Sigmoid colon (tissue), 7 donors: Measurements from ENCODE around the gene KERA. TPM values are rescaled to one million over a fixed set of nuclear protein-coding genes. Genes with fewer than 3 reads are reported as not detected.

Experiments used
- DNase-seq: peaks from one replicate; pipeline ENCODE4 v3.0.0-alpha.2; 2019
- H3K27ac ChIP-seq, 4 donors: fragments of 200-600 bp; sonication (generic); one replicate each; pipeline ENCODE4 v1.5.1; 2016 to 2019; ENCODE audit warnings: mild to moderate bottlenecking in 1 of 4
- H3K27me3 ChIP-seq, 3 donors: fragments of 200-600 bp; sonication (generic); one replicate each; pipeline ENCODE4 v1.5.1; 2019; ENCODE audit warnings: mild to moderate bottlenecking in 1 of 3
- H3K36me3 ChIP-seq, 4 donors: fragments of 200-600 bp; sonication (generic); one replicate each; pipeline ENCODE4 v1.5.1; 2016 to 2019
- H3K4me1 ChIP-seq, 4 donors: fragments of 200-600 bp; sonication (generic); one replicate each; pipeline ENCODE4 v1.5.1; 2017 to 2019
- H3K4me3 ChIP-seq, 4 donors: fragments of 200-600 bp; sonication (generic); one replicate each; pipeline ENCODE4 v1.5.1; 2017 to 2019; ENCODE audit warnings: mild to moderate bottlenecking in 2 of 4, moderate library complexity in 1 of 4
- H3K9me3 ChIP-seq, 4 donors: fragments of 200-600 bp in 3 of 4; sonication (generic) in 3 of 4; one replicate each; pipeline versions ENCODE4 v1.5.1 to v1.6.1; 2013 to 2019
- CTCF ChIP-seq, 4 experiments: fragments of 450-650 bp in 3 of 4; fragments of 200-600 bp in 1 of 4; IDR thresholded peaks; one replicate each; pipeline ENCODE4 v1.5.1; 2016 to 2019; ENCODE audit warnings: antibody characterized with exemption in 4 of 4, mild to moderate bottlenecking in 3 of 4, moderate library complexity in 2 of 4
- EP300 ChIP-seq, 4 donors: sonication (generic); formaldehyde crosslinking; IDR thresholded peaks; one replicate each; pipeline ENCODE4 v1.6.1; 2017; ENCODE audit warnings: antibody characterized with exemption in 4 of 4
- POLR2A ChIP-seq, 2 donors: fragments of 450-650 bp; IDR thresholded peaks; one replicate each; pipeline ENCODE4 v1.6.1; 2016; ENCODE audit warnings: antibody characterized with exemption in 2 of 2, mild to moderate bottlenecking in 2 of 2, moderate library complexity in 2 of 2
- POLR2AphosphoS5 ChIP-seq, 4 donors: sonication (generic); formaldehyde crosslinking; IDR thresholded peaks; one replicate each; pipeline ENCODE4 v1.6.1; 2017; ENCODE audit warnings: antibody characterized with exemption in 4 of 4
- WGBS, 2 donors: extraction: QIAGEN DNeasy Blood & Tissue Kit; methylation state at CpG; one replicate each; pipeline ENCODE4 v1.1.7; 2013; 5-methylcytosine and 5-hydroxymethylcytosine counted together
- intact Hi-C: fragments of 100-400 bp; cut with DNase I; formaldehyde crosslinking; loops from one replicate; pipeline ENCODE4 v1.15.1; 2023
- polyA plus RNA-seq, 3 donors: library from polyadenylated mRNA; stranded (reverse); fragments of 200-250 nt; gene quantifications; one replicate each; pipeline ENCODE4 v1.2.3, GENCODE V29; 2013
- total RNA-seq, 4 donors: library from RNA; depleted of rRNA; stranded (reverse); fragments of >200 nt; gene quantifications; one replicate each; pipeline ENCODE4 v1.1.0, GENCODE V29; 2016
- donor health status: healthy with polysubstance abuse.
- donor health status: Bipolar disorder and iron deficiency.
- donor health status: healthy.

KERA gene
- total and polyA plus RNA-seq, 7 donors, result not detected

- no peak for DNase-seq
- no peaks in the 10 kb centered on the region for H3K36me3 ChIP-seq
- H3K9me3 ChIP-seq, result no peaks in the 10 kb centered on the region
- H3K27me3 ChIP-seq, result no peaks in the 10 kb centered on the region
- H3K4me3 ChIP-seq, result no peak overlapping the region
- no peak for TF ChIP-seq EP300 (IDR thresholded peaks at IDR 0.05)
- no peak overlapping the region for H3K27ac ChIP-seq
- 70 to 76% methylated on average over 1 of the region's 1 CpG for WGBS, 2 donors
- intact Hi-C loops, result no loop called here
- no peaks in the 10 kb centered on the region for H3K4me1 ChIP-seq
Observed at GRCh38 chr12:91009319-91009950, 48.4 kb downstream of the KERA start.

- DNase-seq, result no peak
- H3K27me3 ChIP-seq, result no peaks in the 10 kb centered on the region
- H3K4me3 ChIP-seq, result no peak overlapping the region
- intact Hi-C loops, result no loop called here
- H3K4me1 ChIP-seq, result no peaks in the 10 kb centered on the region
- TF ChIP-seq EP300 (IDR thresholded peaks at IDR 0.05) (no peak), POLR2A (IDR thresholded peaks at IDR 0.05) (no peak), POLR2AphosphoS5 (IDR thresholded peaks at IDR 0.05) (no peak), CTCF (IDR thresholded peaks at IDR 0.05) (no peak)
- H3K36me3 ChIP-seq, result no peaks in the 10 kb centered on the region
- no peak overlapping the region for H3K27ac ChIP-seq
- no peaks in the 10 kb centered on the region for H3K9me3 ChIP-seq
- WGBS, 2 donors, result 63 to 74% methylated on average over 2 of the region's 2 CpGs
Observed at GRCh38 chr12:91007531-91008290, 50.1 kb downstream of the KERA start.

DNA sequence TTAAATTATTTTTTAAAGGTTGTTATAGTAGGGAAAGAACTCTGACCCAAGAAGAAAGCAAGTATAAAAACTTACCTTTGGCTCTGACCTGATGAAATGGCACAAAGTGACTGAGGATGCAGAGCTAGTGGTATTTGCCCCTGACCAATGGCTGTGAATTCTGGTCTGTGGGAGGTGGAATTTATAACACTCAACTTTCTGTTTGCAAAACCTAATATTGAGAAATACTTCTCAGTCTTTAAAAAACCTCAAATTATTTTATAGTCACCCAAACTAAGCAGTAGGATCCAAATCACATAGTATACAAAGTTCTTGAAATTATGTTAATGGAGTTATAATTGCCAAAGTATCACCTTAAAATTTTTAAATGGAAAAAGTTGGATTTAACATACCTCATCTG lies 53.0 kb downstream of the KERA start, which contains the start of gene EPYC:
Gene EPYC, minus strand, starts transcription at position 101 of the 400 bp plus-strand sequence. CDS start 2,407 bp downstream, outside the sequence.
- DNase-seq, result no peak
- intact Hi-C loops, result no loop called here
- Histone ChIP-seq H3K27me3 (no peaks in the 10 kb centered on the region), H3K36me3 (no peaks in the 10 kb centered on the region), H3K27ac (no peak within 1 kb of the TSS), H3K4me1 (no peaks in the 10 kb centered on the region), H3K4me3 (no peak within 1 kb of the TSS), H3K9me3 (no peaks in the 10 kb centered on the region)
- TF ChIP-seq POLR2AphosphoS5 (IDR thresholded peaks at IDR 0.05) (no peak), POLR2A (IDR thresholded peaks at IDR 0.05) (no peak), CTCF (IDR thresholded peaks at IDR 0.05) (no peak), EP300 (IDR thresholded peaks at IDR 0.05) (no peak)

- TF ChIP-seq POLR2A (IDR thresholded peaks at IDR 0.05) (no peak), CTCF (IDR thresholded peaks at IDR 0.05) (no peak), EP300 (IDR thresholded peaks at IDR 0.05) (no peak), POLR2AphosphoS5 (IDR thresholded peaks at IDR 0.05) (no peak)
- no peak for DNase-seq
- Histone ChIP-seq H3K27ac (no peak overlapping the region), H3K27me3 (no peaks in the 10 kb centered on the region), H3K4me3 (no peak overlapping the region), H3K4me1 (no peaks in the 10 kb centered on the region), H3K36me3 (no peaks in the 10 kb centered on the region), H3K9me3 (no peaks in the 10 kb centered on the region)
- intact Hi-C loops, result no loop called here
Observed at GRCh38 chr12:91003737-91004136, 54.1 kb downstream of the KERA start.

DNA sequence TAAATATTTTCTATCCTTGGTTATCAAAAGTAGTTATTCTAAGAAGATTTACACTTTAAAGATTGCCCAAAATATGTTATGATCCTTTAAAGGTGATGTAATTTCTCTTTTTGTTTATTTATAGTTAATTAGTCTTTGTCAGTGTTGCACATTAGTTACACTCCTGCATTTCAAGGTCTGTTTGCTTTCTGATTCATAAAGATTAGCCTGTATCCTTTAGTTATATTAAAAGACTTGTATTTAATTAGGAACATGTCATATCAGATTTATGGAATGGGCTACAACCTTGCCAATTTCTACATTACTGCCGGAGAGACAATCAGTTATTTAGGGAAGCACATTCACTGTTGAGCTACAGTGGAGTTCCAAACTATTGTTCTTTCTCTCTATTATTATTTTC lies 56.5 kb downstream of the KERA start:
- Histone ChIP-seq H3K36me3 (no peaks in the 10 kb centered on the region), H3K9me3 (no peaks in the 10 kb centered on the region), H3K4me1 (no peaks in the 10 kb centered on the region), H3K27ac (no peak overlapping the region), H3K27me3 (no peaks in the 10 kb centered on the region), H3K4me3 (no peak overlapping the region)
- DNase-seq, result no peak
- no peak for TF ChIP-seq POLR2AphosphoS5 (IDR thresholded peaks at IDR 0.05)
- no peak for TF ChIP-seq EP300 (IDR thresholded peaks at IDR 0.05)
- TF ChIP-seq CTCF (IDR thresholded peaks at IDR 0.05), result no peak
- no peak for TF ChIP-seq POLR2A (IDR thresholded peaks at IDR 0.05)
- intact Hi-C loops, result no loop called here
- WGBS, 2 donors, result 27 to 77% methylated on average over 1 of the region's 1 CpG

Other genes starting within 250 kb of the KERA start
- gene CCER1, start 102.8 kb downstream of the KERA start, total RNA-seq, result not detected
- gene CCER1, start 102.8 kb downstream of the KERA start, polyA plus RNA-seq, result not detected
- not detected for gene EPYC, start 53.1 kb downstream of the KERA start, total RNA-seq
- under 1 TPM in 1 of 3 donors, not detected in 2; 0.09 TPM for gene EPYC, start 53.1 kb downstream of the KERA start, polyA plus RNA-seq
- 100 to 1,000 TPM in 3 of 4 donors, 10 to 100 TPM in 1; 85.2 to 363 (median 139) TPM for gene LUM, start 53.5 kb upstream of the KERA start, total RNA-seq
- 10 to 100 TPM; 16.6 to 88.4 (median 44.4) TPM for gene LUM, start 53.5 kb upstream of the KERA start, polyA plus RNA-seq
- gene DCN, start 124.8 kb upstream of the KERA start, total RNA-seq, result 1,000 to 10,000 TPM in 3 of 4 donors, 100 to 1,000 TPM in 1; 675 to 1,612 (median 1,535) TPM
- 100 to 1,000 TPM in 2 of 3 donors, 10 to 100 TPM in 1; 41.2 to 380 (median 180) TPM for gene DCN, start 124.8 kb upstream of the KERA start, polyA plus RNA-seq